H7 (cell line): ENCODE results near the gene TCTN1. TPM values are rescaled to one million over a fixed set of nuclear protein-coding genes. Genes with fewer than 3 reads are reported as not detected.

Experiments used
- DNase-seq: peaks from one replicate; pipeline ENCODE4 v3.0.0; 2012
- H3K27me3 ChIP-seq: 2 replicates; pipeline ENCODE4 v1.6.0; 2011; ENCODE audit warnings: mild to moderate bottlenecking, low read length; ENCODE audit not compliant: control insufficient read depth, insufficient read depth
- H3K36me3 ChIP-seq: replicated peaks from 2 replicates; pipeline ENCODE4 v1.5.1; 2011; ENCODE audit warnings: low read length; ENCODE audit not compliant: control insufficient read depth, insufficient read depth
- H3K4me3 ChIP-seq: 2 replicates; pipeline ENCODE4 v1.5.1; 2011; ENCODE audit warnings: low read depth, mild to moderate bottlenecking, control low read depth, low read length, moderate library complexity; ENCODE audit not compliant: insufficient read depth
- total RNA-seq: library from RNA; depleted of rRNA; stranded (reverse); fragments of >200 nt; shearing (Covaris generic); gene quantifications from 2 replicates; pipeline ENCODE4 v1.2.3, GENCODE V29; 2014

The TCTN1 gene
- total RNA-seq, 1 experiment from 2014 or later = 7.8 TPM

DNA sequence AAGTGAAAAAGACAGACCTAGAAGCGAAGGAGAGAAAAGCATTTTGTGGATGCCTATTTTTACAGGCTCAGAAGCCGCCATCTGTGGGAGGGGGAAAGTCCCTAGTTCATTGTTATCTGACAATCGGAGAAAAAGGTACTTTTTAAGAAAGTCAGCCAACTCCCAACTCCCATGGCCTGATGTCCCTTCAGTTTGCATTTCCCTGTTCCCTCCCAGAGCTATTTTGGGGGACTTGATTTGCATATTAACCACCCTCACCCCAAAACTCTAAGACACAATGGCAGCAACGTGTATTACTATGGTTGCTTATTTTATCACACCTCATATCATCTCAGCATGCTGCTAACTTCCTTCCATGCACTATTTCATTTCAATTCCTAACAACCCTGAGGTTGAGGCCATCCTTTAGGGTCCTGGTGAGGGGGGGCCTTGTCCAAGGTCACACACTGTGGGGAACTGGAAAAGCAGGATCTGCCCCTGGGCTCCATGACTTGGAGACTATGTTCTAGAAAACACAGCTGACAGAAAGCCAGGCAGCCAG is 56.3 kb downstream of the TCTN1 start:
- no peaks in the 10 kb centered on the region for H3K36me3 ChIP-seq
- DNase-seq = no peak

DNA sequence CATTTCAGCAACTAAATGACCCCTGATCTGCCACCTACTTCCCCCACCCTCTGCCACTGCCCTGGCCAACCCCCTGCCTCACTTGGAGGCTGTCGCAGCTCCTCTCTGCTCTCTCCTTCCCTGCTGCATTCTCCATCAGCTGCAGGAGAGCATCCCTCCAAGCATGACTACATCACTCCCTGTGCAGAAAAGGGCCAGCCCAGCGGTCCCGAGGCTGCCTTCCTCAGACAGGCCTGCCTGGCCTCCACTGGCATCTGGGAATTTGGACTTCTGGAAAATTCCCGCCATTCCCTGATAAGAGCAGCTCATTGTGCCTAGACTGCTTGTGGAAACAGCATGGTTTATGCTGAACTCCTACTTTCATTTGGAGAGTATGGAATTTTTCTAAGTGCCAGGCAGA is 62.2 kb downstream of the TCTN1 start:
- H3K36me3 ChIP-seq = no peaks in the 10 kb centered on the region
- DNase-seq = no peak
- H3K4me3 ChIP-seq = no peak overlapping the region
- no peaks in the 10 kb centered on the region for H3K27me3 ChIP-seq

More for the DNA sequence above, 56.3 kb downstream of the TCTN1 start:
- H3K4me3 ChIP-seq = no peak overlapping the region
- H3K27me3 ChIP-seq = no peaks in the 10 kb centered on the region

DNA sequence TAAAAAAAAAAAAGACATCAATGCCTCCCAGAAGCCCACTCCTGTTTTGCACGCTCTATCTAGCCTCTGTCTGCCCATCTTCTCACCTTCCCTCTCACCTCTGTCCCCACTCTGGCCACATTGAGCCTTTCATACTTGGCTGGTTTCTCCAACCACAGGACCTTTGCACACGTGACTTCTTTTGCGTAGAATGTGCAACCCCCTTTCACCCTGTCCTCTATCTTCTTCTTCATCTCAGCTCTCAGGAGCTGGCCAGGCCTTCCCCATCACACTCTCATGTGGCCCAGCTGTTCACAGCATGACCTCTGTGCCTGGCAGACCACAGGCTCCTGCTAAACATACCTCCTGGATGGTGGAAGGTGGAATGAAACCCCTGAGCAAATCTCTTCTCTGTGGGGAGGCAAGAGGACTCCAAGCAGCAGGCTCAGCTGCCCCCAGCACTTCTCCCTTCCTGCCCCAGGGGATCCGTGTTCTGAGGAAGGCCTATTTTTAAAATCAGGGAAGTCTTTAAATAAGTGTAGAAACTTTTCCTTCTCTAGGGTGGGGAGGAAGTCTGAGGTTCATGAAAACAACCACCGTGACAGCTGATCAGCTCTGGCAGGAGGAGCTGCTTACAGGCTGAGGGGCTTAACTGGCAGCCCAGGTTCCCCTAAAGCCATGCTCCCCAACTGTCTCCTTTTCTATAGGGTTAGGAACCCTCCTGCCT is 63.4 kb downstream of the TCTN1 start:
- Histone ChIP-seq H3K27me3 (no peaks in the 10 kb centered on the region), H3K4me3 (no peak overlapping the region), H3K36me3 (no peaks in the 10 kb centered on the region)
- peak; percentile 58 for DNase-seq

DNA sequence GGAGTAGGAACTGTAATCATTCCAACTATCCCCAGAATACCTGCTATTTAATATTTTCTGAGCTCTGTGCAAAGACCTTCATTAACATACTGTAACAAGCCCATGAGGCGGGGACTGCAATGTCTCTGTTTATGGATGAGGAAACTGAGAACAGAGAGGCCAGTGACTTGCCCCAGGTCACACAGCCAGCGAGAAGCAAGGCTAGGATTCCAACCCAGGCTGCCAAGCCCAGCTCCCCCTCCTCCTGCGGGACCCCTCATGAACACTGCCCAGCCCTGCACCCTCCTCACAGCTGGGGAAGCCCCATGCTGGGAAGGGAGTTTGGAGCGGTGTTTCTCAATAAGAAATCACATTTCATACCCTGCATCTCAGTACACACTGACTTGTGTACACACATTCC is 64.1 kb downstream of the TCTN1 start:
- Histone ChIP-seq H3K36me3 (no peaks in the 10 kb centered on the region), H3K4me3 (no peak overlapping the region), H3K27me3 (no peaks in the 10 kb centered on the region)
- no peak for DNase-seq

GRCh38 chr12:110679201-110679600 is 65.3 kb downstream of the TCTN1 start:
- Histone ChIP-seq H3K27me3 (no peaks in the 10 kb centered on the region), H3K36me3 (no peaks in the 10 kb centered on the region)
- no peak for DNase-seq

GRCh38 chr12:110680032-110680431 is 66.1 kb downstream of the TCTN1 start:
- Histone ChIP-seq H3K27me3 (no peaks in the 10 kb centered on the region), H3K4me3 (no peak overlapping the region), H3K36me3 (no peaks in the 10 kb centered on the region)
- no peak for DNase-seq

More at GRCh38 chr12:110679201-110679600, 65.3 kb downstream of the TCTN1 start:
- no peak overlapping the region for H3K4me3 ChIP-seq

DNA sequence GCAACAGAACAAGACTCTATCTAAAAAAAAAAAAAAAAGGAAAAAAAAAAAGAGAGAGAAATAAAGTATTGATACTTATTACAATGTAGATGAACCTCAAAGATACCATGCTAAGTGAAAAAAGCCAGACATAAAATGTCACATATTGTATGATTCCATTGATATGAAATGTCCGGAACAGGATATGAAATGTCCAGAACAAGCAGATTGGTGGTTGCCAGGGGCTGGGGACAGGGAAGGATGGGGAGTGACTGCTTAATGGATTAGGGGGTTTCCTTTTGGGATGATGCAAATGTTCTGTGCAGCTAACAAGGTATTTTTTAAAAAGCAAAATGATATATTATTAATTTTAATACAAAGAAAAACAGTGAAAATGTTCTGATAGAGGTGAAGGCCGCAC is 70.0 kb downstream of the TCTN1 start:
- H3K4me3 ChIP-seq = no peak overlapping the region
- no peak for DNase-seq
- H3K36me3 ChIP-seq = no peaks in the 10 kb centered on the region
- H3K27me3 ChIP-seq = peaks cover 14% of the 10 kb centered on the region

DNA sequence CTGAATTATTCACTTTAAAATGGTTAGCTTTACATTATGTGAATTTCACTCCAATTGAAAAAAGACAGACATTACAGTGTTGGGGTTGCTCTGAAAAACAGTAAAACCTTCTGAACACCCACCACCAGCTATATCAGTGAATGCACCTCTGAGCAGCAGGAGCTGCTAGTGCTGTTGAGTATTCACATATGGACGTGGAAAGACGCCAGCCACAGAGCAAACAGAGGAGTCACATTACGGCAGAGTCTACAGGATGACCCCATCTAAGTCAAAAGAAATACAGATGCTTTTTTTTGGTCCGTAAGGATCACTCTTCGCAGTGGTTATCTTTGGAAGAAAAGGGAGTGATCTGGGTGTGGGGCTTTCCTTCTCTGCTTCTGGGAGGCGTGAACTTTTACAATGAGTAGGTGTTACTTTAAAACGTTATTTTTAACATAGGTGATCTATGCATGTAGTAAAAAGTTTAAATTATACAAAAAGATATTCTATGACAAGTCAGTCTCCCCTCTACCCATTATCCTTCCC is 70.4 kb downstream of the TCTN1 start:
- Histone ChIP-seq H3K36me3 (no peaks in the 10 kb centered on the region), H3K4me3 (no peak overlapping the region), H3K27me3 (peaks cover 14% of the 10 kb centered on the region)
- DNase-seq = no peak

- DNase-seq = no peak
- Histone ChIP-seq H3K27me3 (peaks cover 14% of the 10 kb centered on the region), H3K4me3 (no peak overlapping the region), H3K36me3 (no peaks in the 10 kb centered on the region)
Measured at GRCh38 chr12:110686294-110686903, 72.5 kb downstream of the TCTN1 start.

GRCh38 chr12:110687396-110688169 is 73.7 kb downstream of the TCTN1 start:
- Histone ChIP-seq H3K27me3 (peaks cover 14% of the 10 kb centered on the region), H3K36me3 (no peaks in the 10 kb centered on the region), H3K4me3 (no peak overlapping the region)
- DNase-seq = no peak

DNA sequence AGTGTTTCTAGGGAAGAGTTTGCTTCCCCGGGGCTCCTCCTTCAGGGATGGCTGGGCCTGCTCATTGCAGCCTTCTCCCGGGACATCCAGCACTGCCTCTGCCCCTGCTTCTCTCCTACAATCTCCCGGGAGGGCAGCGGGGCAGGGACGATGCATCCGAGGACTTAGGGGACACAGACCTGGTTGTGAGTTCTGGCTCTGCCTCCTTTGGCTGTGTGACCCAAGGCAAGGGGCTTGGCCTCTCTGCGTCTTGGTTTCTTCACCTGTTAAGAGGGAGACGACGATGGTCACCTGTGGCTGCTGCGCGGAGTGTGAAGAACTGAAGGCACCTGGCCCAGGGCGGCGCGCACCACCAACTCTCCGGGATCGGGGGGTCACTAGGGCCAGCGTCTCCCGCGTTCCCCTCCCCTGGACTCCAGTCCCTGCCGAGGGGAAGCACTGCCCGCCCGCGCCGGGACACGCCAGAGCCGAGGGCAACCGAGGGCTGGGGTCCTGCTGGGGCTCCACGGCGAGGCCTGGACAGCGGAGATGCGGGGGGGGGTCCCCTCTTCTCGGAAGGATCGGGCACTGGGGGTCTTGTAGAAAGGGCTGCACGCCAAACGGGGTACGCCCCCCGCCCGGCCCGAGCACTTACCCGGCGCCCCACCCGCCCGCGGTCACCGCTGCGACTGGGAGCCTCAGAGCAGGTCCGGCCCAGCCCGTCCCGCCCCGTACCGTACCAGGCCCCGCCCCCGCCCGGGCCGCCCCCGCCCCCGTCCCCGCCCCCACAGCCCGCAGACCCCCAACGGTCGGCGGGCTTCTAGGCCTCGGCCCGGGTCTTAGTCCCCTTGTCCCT is 74.7 kb downstream of the TCTN1 start, which contains the start of gene HVCN1:
TSS of gene HVCN1 (minus strand) at position 670 of the 835 bp plus-strand sequence. CDS start 5,870 bp downstream, outside the sequence.
- Histone ChIP-seq H3K27me3 (peaks cover 14% of the 10 kb centered on the region), H3K4me3 (peak within 1 kb of the TSS; percentile 69), H3K36me3 (no peaks in the 10 kb centered on the region)
- peak; percentile 98 for DNase-seq

DNA sequence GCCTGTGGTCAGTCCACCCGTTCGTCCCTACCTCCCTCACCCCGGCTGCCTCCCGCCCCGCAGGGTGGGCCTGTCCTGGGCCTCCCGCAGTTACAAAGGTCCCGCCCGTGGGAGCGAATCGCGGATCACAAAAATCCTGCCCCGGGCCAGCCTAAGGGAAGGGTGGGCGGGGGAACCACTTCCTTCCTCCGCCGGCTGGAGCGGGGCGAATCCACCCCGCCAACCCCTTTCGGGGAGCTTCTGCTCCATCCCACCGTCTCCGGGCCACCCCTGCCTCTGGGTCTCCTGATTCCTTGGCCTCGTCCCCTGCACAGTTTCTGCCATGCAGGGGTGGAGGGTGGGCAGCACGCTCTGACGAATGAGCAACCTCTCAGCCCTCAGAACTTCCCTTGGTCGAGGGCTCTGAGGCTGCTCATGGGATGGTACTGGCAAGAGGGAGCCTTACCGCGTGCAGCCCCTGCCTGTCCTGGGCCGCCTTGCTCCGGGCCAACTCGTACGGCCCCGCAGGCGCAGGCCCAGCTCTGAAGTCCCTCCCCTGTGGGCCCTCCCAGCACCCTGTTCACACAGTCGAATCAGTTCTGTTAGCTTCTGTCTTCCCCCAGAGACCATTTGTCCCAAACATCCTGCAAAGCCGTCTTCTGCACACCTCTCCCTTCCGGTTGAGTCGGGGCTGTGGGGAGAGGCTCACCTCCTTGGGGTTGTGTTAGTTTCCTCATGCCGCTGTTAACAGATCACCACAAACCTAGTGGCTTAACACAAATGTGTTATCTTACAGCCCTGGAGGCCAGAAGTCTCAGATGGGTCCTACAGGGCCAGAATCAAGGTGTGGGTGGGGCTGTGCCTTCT is 75.6 kb downstream of the TCTN1 start:
- DNase-seq = peak; percentile 93
- Histone ChIP-seq H3K36me3 (no peaks in the 10 kb centered on the region), H3K4me3 (peak overlapping the region; percentile 69), H3K27me3 (peaks cover 14% of the 10 kb centered on the region)

- DNase-seq = no peak
- H3K36me3 ChIP-seq = no peaks in the 10 kb centered on the region
- peaks cover 14% of the 10 kb centered on the region for H3K27me3 ChIP-seq
- peak overlapping the region; percentile 69; the same call in 1 of the 2 replicates for H3K4me3 ChIP-seq
Measured at GRCh38 chr12:110690127-110690430, 76.2 kb downstream of the TCTN1 start.
